Ecto neural progenitor cell (in vitro differentiated cells): Measurements from ENCODE around the gene FGF10.

ENCODE experiments used
- DNase-seq: peaks from one replicate; pipeline ENCODE4 v3.0.0-alpha.2; 2018; ENCODE audit warnings: low spot score

The FGF10 gene

DNA sequence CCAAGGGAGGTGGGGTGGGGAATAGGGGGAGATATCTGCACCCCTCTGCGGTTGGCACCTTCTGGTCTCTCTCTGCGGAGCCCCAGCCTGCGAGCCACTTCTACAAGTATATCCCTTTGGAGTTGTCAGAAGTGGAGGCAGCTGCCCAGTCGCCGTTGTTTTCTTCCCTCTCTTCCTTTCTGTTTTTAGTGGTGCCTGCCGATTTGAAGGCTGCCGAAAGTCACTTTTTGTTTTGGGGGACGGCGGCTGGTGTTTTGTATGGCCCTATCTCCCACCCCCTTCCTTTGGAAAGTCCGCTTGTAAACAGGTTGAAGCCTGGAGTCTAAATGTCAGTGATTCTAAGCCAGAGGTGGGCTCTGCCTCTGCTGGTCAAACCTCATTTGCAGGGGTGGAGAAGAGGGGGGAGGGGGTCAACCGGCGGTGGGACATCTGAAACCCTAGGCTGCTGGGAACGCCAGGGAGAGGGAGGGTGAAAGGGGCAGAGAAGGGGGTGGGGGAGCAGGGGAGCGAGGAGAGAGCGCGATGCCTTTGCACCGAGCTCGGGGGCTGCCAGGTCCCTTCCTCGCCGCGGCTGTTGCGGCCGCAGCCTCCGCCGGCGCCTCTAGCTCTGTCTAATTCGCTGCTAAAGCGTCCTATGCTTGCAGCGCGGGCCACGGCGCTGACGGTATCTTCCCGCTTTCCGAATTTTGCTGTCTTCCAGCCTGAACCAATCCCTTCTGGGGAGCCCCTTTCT lies at the start of gene FGF10:
Gene FGF10 (minus strand): TSS at position 331 of the 733 bp plus-strand sequence. CDS start 738 bp downstream, outside the sequence.
- DNase-seq: peak; percentile 80

DNA sequence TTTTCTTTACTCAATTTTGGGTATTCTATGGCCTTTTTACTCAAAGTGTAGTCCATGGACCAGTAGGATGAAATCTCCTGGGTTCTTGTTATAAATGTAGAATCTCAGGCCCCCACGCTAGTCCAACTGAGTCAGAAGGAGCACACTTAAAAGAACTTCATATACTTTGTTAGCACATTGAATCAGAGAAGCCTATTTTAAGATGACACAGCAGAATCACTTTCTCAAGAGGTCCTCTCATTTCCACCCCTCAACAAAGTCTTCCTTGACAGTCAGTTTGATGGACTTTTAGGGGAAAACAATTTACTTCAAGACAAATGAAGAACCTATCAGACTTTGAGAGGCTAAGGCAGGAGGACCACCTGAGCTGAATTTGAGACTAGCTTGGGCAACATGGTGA lies 37.7 kb upstream of the FGF10 start:
- DNase-seq: no peak

DNA sequence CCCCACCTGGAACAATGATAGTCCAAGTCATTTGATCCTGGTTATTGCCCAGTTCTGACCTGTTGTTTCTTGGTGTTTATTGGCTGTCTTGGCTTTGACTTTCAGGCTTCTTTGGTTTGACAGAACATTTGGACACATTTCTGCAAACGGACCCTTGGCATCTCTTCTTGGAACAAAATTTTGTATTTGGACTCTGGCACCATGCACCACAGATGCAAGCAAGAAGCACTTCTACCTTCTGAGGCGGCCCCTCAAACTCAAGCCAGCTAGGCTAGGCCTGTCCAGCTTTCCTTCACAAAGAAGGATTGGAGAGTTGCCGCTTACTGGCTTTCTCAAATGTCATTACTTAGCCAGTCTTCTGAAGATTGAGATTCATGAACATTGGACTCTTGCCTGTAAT lies 23.1 kb upstream of the FGF10 start:
- no peak for DNase-seq

DNA sequence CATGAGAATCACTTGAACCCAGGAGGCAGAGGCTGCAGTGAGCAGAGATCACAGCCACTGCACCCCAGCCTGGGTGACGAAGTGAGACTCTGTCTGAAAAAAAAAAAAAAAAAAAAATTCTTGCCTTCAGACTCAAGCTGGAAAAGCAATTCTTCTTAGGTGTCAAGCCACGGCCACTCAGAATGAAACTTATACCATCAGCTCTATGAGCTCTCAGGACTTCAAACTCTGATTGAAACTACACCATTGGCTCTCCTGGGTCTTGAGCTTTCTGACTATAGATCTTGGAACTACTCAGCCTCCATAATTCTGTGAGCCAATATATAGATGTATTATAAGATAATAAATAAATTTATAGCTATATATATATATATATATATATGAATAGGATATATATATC lies 12.9 kb upstream of the FGF10 start:
- DNase-seq: no peak

DNA sequence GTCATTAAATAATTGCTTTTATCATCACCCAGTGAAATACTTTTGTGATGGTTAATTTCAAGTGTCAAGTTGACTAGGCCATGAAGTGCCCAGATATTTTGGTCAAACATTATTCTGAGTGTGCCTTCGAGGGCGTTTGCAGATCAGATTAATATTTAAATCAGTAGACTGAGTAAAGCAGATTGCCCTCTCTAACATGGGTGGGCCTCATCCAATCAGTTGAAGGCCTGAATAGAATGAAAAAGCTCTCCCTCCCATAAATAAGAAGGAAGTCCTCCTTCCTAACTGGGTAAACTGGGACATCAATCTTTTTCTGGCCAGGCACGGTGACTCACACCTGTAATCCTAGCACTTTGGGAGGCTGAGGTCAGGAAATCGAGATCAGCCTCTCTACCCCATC lies 12.4 kb upstream of the FGF10 start:
- DNase-seq: no peak

DNA sequence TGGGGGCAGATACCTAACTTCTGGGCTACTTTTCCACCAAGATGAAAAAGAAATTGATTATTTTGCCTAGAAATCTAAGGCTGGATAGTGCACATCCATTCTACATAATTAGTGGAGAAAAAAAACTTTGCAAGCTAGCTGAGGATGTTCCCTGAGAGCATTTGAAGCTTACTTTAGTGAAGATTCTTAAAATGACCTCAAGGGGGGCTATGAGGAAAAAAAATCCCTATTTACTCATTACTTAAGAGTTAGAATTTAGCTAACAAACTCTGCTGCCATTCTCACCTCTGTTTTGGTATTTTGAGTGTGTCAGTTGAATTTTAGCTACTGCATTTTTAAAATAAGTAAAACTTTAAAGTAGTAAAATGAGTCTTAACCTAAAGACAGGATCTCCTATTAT lies 9.2 kb upstream of the FGF10 start:
- DNase-seq: no peak

DNA sequence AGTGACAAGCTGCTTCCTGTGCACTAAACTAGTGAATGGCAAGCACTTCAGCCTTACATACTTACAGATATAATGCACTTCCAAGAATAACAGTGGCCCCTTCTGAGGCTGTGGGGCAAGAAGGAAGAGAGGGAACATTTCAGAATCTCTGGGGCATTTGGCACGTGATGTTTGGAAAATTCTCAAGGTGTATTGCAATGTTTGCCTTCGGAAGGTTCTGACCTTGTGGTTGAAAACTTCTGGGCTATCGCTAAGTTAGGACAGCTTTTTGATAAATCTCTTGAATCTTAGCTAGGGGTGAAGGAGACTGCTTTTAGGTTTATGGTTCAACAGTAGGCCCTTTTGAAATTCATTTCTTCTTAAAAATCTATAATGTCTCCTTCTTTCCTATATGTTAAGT lies 7.1 kb upstream of the FGF10 start:
- DNase-seq: no peak

DNA sequence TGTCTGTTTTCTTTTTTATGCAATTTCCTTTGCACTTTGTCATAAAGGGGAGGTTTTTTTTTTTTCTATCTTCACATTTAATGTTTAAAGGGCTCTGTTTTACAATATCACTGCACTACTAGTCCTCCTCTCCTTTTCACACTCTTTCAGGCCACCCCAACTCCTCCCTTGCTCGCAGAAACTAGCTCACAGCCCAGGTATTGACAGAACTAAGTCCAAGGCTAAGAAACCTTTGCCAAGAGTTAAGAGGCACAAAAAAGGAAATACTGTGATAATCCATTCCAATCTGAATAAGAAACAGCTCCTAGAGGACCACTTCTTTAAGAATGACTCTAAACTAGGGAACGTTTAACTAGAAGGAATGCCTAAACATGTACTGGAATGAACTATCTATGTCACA lies 1.1 kb upstream of the FGF10 start:
- no peak for DNase-seq

DNA sequence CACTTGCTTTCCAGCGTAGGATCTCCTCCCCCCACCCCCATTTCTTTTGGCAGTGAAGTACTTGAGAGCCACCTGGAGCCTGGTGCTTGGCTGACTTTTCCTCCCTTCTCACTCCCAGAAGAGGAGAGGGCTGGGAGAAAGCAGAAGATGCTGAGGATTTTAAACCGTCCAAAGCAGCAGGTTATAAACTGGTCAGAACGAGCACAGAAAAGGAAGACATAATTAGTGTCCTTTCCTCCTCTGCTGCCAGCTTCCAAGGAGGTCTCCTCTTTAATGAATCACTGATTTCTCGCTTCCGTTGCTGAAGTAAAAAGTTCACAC lies 563 bp upstream of the FGF10 start:
- DNase-seq: no peak

DNA sequence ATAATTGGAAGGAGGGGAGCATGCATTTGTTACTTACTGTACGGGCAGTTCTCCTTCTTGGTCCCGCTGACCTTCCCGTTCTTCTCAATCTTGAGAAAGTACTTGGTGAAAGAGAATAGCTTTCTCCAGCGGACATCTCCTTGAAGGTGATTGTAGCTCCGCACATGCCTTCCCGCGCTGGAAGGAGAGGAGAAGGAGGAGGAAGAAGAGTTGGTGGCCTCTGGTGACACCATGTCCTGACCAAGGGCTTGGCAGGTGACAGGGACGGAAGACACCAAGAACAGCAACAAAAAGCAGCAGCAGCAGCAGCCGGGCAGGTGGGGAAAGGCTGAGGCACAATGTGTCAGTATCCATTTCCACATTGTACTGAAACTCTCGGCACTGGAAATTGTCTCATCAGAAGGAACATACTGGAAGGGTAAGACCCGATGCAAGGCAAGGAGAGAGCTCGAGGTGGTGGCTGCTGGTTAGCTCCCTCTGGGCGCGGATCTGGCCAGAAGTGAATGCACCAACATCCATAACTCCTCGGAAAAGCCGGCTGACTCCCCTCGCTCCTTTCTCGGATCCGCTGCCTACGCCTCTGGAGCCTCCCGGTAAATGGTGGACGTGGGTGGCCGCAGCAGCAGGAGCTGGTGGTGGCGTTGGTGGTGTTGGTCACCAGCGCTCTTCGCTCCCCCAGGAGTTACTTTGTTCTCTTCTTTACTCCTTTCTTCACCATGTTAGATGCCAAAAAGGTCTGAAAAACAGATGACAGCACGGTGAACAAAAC lies 715 bp downstream of the FGF10 start:
- DNase-seq: peak; percentile 52

DNA sequence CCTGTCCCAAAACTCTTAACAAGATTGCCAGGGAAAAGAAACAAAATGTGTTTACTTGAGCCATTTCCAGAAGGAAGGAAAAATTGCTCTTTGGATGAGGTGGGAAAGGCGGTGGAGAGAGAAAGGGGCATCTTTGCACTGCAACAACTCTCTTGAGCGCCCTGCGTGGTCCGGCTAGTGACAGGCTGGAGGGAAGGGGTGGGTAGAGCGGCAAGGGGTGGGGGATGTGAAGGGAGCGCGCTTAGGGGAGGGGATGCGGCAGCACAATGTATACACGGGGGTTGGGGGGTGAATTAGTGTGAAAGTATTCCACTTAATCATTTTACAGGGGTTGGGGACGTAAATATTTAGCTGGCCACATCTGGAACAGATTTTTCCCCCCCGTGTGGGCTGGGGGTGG lies 1.3 kb downstream of the FGF10 start:
- peak; percentile 55 for DNase-seq

DNA sequence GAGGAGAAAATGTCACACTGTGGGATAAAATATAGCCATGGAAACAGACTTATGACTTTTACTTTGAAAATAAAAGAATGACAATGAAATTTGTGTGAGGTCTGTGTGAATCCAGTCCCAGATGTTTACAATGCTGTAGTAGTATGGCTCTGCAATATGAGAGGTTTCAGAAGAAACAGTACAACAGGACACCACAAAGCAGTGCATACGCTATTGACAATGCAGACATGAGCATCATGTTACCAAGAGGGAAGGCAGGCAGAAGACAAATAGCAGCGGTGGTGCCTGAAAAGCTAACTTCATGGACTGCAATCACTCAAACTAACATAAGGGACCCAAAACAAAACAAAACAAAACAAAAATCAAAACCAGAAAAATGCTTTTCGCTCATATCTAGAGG lies 1.8 kb downstream of the FGF10 start:
- DNase-seq: no peak

DNA sequence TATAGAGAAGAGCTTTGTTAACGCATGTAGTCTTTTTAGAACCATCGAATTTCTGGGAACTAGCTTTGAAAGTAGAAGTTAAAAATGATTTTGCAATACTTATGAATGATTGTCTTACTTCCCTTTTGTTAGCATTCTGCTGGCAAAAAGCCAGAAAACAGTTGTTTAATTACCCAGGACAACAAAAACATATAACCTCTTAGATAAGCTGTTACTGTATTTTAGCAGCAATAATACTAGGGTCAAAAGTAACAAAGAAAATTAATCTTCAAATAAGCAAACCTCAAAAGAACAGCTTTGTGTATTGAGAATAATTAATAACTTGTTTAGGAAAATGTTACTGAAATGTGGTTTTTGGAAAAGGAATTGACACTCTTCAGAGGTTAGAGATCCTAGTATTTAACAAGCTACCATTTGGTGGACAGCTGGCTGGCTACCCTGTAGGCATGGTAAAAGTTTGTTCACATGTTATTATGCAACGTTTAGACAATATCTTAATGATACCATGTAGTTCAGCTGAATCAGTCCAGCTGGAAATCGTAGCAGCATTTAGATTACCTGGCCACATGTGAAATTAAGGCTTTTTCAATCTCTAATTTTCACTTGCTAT lies 3.8 kb downstream of the FGF10 start:
- no peak for DNase-seq

DNA sequence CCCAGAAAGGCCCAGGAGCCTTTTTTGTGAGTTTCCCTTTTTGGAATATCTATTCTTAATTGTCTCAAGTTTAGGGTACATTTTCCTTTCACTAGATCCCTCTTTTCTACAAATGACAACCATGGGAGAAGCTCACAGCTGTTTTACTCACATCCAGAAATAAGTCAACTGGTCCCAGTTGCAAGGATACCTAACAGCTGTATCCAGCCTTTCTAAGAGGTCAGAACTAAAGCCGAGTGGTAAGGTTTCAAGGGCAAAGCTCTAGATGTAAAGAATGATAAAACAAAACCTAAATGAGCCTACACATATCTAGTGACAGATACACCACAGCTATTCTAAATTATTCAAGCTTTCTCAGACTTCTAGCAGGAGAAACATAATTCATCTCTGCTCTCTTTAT lies 4.4 kb downstream of the FGF10 start:
- no peak for DNase-seq

DNA sequence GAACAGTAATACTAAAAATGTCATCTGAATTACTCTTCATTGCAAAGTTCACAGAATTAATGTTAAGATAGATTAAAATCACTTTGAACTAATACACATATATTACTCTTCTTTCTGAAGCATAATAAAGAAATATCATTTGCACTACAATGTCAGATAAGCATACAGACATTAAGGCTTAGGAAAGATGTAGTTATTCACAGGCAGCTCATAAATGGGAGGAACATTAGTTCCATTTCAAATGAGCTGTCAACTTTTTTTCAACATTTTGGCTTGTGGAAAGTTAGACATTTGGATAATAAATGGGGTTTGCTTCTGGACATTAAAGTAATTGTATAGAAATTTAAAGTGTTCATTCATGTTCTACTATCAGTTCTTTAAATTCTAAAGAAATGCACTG lies 6.3 kb downstream of the FGF10 start:
- DNase-seq: no peak

DNA sequence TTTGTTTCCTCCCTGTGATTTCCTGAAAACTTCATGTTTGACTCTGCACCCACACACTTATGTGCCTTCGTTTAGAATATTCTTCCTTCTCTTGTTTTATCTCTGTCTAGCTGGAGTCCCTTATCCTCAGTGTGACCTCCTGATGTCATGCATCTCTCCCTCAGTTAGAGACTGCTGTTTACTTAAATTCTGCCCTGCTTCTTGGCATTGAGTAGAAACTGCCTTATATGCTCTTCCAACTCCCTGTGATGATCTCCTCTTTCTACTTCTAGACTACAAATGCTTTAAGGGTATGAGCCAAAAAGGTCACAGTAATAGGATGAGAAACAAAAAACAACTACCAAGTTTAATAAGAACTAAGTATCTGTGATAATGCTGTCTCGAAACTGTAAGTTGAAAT lies 12.2 kb downstream of the FGF10 start:
- DNase-seq: no peak

DNA sequence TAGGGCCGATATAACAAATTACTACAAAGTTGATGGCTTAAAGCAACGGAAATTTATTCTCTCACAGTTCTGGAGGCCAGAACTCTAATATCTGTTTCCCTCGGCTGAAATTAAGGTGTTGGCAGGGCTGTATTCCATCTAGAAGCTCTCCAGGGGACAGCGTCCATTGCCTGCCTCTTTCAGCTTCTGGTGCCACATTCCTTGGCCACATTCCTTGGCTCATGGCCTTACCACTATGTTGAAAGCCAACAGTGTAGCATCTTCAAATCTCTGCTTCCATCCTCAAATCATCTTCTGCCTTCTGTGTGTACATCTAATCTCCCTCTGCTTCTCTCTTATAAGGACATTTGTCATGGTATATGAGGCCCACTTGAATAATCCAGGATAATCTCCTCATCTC lies 17.2 kb downstream of the FGF10 start:
- no peak for DNase-seq

DNA sequence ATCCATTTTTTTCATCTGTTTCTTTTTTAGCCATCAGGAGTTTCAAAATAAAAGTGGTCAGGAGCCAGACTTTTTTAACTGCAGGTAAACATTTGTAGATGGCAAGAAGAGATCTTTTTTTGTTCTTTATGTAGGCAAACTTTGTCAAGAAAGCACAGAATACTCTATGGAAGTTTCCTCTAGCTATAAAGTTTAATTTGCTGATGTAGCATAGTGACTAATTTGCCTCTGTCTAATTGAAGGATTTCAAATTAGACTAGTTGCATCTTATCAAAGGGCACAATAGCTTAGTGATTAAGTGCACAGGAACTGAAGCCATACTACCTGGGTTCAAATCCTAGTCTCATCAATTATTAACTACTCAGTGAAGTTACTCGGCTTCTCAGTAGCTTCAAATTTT lies 22.0 kb downstream of the FGF10 start:
- DNase-seq: no peak

DNA sequence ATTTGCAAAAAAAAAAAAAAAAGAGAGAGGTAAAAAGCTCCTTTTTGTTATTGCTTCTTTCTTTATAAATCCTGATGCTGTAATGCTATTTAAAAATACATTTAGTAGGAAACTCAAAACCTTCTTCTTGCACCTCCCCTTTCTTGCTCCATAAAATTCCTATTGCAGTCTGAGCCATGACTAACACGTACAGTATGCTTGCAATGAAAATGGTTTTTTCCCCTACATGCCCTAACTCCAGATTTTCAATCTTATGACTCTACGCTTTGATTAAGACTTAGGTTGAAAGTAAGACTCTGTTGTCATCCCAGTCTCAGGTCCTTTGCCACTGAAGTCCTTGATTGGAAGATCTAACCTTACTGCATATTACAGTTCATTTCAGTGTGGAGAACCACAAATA lies 23.9 kb downstream of the FGF10 start:
- no peak for DNase-seq

DNA sequence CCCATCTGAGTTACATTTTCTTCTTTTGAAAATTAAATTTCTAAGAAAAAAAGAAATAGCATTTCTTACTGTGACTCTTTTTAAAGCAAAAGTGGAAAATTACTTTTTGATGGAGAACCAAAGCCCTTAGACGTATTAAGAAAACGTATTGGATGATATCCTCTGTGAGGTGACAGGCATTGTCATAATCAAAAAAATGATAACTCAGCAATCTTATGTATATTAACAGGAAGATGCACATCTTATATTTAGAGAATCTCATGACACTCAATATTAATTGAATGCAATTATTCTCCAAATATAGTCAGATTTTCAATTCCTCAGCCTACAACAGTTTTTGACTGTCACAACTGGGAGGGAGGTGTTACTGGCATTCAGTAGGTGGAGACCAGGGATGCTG lies 25.1 kb downstream of the FGF10 start:
- no peak for DNase-seq

DNA sequence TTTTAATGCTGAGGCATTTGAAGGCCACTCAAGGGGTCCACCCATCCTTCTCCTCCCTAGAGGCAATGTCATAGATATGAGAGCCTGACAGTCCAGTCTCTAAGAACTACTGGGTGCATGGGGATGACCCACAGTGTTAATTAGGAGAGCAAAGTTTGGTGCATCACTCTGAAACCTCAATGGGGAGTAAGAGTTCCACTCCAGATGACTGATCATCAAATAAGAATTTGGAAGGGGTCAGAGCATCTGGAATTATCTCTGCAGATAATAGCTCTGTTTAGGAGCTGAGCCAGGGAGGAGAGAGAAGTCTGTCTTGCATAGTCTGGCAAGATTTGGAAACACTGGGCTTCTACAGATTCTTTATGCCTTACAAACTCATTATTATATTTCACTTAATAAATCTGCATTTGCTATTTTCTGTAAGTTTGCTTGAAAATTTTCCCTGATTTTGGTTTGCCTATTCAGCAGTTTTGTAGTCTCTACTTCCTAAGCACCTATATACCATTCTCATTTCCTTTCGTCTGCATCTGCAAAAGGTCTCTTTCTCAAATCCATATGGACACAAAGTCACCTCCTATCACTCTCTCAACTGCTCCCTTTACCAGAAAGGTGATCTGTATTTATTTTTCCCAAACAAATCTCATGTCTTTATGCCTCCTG lies 27.7 kb downstream of the FGF10 start:
- no peak for DNase-seq

DNA sequence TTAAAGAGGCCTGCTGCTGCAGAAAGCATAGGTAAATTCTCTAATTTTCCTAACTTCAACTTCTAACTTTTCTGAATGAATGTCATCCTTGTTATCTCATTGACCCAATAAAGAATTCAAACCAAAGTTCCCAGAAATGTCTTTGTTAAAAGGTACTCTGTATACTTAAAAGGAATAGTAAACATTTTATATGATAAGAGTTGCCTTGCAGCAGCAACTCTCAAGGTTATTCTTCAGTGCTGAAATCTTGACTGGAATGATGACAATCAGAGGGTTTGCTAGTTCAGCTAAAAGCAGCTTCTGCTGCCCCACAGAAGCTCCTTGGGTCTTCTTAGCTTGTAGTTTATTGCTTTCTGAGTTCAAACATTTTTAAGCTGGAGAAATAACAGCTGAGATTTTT lies 28.3 kb downstream of the FGF10 start:
- no peak for DNase-seq

DNA sequence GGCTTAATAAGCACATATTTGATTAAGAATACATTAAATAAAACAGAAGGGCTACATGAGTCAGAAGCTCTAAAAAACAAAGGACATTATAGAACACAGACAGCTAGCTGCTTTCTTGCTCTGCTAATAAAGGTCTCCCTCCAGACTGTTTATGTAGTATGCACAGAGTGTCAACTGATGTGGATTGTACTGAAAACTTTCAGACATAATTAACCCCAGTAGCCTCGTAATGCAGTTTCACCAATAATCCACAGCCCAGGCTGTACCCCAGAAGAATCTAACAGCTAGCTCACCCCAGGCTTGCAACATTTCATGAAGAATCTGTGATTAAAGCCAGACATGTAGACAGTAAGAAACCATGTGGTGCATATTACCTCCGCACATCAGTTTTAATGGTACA lies 30.8 kb downstream of the FGF10 start:
- no peak for DNase-seq
